Natural killer cell (primary cell): ENCODE measurements around the gene FADD. TPM values are rescaled to one million over a fixed set of nuclear protein-coding genes. Genes with fewer than 3 reads are reported as not detected.

Experiments used
- ATAC-seq, 3 donors: fragments of 150-1000 bp in 2 of 3; fragments of 200-7000 bp in 1 of 3; cut with Tn5 transposase; 1 replicate in 1 of 3; 2 replicates in 2 of 3; pipeline ENCODE4 v1.10.0; 2021; ENCODE audit warnings: mild to moderate bottlenecking in 2 of 3, moderate library complexity in 2 of 3
- DNase-seq, 2 donors: peaks; one replicate each; pipeline versions ENCODE4 v3.0.0 to v3.0.0-alpha.2; 2013 to 2021; ENCODE audit warnings: mixed read lengths in 1 of 2
- H3K27ac ChIP-seq: one replicate; pipeline ENCODE4 v1.5.1; 2013; ENCODE audit warnings: mild to moderate bottlenecking, low read length
- H3K27me3 ChIP-seq: one replicate; pipeline ENCODE4 v1.6.1; 2013; ENCODE audit warnings: low read length; ENCODE audit not compliant: control insufficient read depth, insufficient read depth
- H3K36me3 ChIP-seq: one replicate; pipeline ENCODE4 v1.6.1; 2013; ENCODE audit warnings: low read length; ENCODE audit not compliant: control insufficient read depth, insufficient read depth
- H3K4me1 ChIP-seq: one replicate; pipeline ENCODE4 v1.6.1; 2013; ENCODE audit warnings: low read length; ENCODE audit not compliant: control insufficient read depth, insufficient read depth
- H3K4me3 ChIP-seq: one replicate; pipeline ENCODE4 v1.5.1; 2013; ENCODE audit warnings: low read length
- H3K9me3 ChIP-seq: one replicate; pipeline ENCODE4 v1.6.1; 2013; ENCODE audit warnings: low read length; ENCODE audit not compliant: control insufficient read depth, insufficient read depth
- H3K27ac Mint-ChIP-seq, 2 donors: one replicate each; pipeline ENCODE4 v1.8.0; 2022; ENCODE audit warnings: mild to moderate bottlenecking in 2 of 2, mixed read lengths in 2 of 2, moderate library complexity in 1 of 2
- H3K27me3 Mint-ChIP-seq, 2 donors: one replicate each; pipeline ENCODE4 v1.8.0; 2022; ENCODE audit warnings: low read depth in 2 of 2, mixed read lengths in 2 of 2
- H3K36me3 Mint-ChIP-seq: one replicate; pipeline ENCODE4 v1.8.0; 2022; ENCODE audit warnings: mixed read lengths
- H3K4me1 Mint-ChIP-seq, 2 donors: one replicate each; pipeline ENCODE4 v1.8.0; 2022; ENCODE audit warnings: mixed read lengths in 2 of 2
- H3K4me3 Mint-ChIP-seq: one replicate; pipeline ENCODE4 v1.8.0; 2022; ENCODE audit warnings: mild to moderate bottlenecking, moderate library complexity, mixed read lengths
- H3K9me3 Mint-ChIP-seq, 2 donors: one replicate each; pipeline ENCODE4 v1.8.0; 2022; ENCODE audit warnings: mixed read lengths in 2 of 2
- WGBS: methylation state at CpG from one replicate; pipeline ENCODE4 v1.1.7; 2013; ENCODE audit warnings: missing lambda C conversion rate; ENCODE audit not compliant: insufficient coverage; 5-methylcytosine and 5-hydroxymethylcytosine counted together
- intact Hi-C: fragments of 100-400 bp; cut with micrococcal nuclease; formaldehyde crosslinking; loops from one replicate; pipeline ENCODE4 v1.14.2; 2022
- total RNA-seq, 4 donors: library from RNA; stranded (reverse); fragments of 120-200 nt in 1 of 4; gene quantifications; one replicate each; pipeline versions ENCODE4 v1.2.3 to v1.2.4, GENCODE V29; 2013 to 2022
- TF ChIP-seq, protein P1 (sequence below): fragments of 200-600 bp; IDR thresholded peaks from one replicate; pipeline ENCODE4 v1.8.0; 2022; ENCODE audit warnings: antibody characterized with exemption

The FADD gene
- total RNA-seq, 3 donors from 2014 or later (not counting 1 experiment from before 2014, with no cell fraction given) = 7.8 to 9.2 (median 9.0) TPM

DNA sequence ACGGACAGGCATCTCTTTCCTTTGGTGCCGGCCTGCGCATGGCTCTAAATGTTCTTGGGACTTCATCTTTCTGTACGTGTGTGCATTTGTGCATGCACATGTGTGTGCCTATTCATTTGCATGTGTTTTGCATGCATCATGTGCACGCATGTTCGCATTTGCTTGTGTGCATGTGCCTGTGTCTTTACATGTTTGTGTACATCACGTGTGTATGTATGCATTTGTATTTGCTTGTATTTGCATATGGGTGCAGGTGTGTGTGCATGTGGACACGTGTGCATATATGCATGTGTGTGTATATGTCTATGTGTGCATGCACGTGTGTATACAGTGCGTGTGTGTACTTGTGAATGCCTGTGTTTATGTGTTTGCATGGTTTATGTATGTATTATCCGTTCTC lies 13.5 kb upstream of the FADD start:
- peaks cover 5% of the 10 kb centered on the region for H3K27me3 ChIP-seq
- H3K4me3 ChIP-seq = no peak overlapping the region
- no peaks in the 10 kb centered on the region for H3K36me3 ChIP-seq
- intact Hi-C loops = no loop called here
- Mint-ChIP-seq H3K4me1 (peaks cover 5 to 9% of the 10 kb centered on the region in 2 donors), H3K27me3 (peaks cover 0 to 2% of the 10 kb centered on the region in 2 donors), H3K36me3 (no peaks in the 10 kb centered on the region), H3K9me3 (no peaks in the 10 kb centered on the region), H3K27ac (no peak overlapping the region), H3K4me3 (no peak overlapping the region)
- H3K9me3 ChIP-seq = no peaks in the 10 kb centered on the region
- H3K4me1 ChIP-seq = peaks cover 4% of the 10 kb centered on the region
- TF ChIP-seq, protein P1, sequence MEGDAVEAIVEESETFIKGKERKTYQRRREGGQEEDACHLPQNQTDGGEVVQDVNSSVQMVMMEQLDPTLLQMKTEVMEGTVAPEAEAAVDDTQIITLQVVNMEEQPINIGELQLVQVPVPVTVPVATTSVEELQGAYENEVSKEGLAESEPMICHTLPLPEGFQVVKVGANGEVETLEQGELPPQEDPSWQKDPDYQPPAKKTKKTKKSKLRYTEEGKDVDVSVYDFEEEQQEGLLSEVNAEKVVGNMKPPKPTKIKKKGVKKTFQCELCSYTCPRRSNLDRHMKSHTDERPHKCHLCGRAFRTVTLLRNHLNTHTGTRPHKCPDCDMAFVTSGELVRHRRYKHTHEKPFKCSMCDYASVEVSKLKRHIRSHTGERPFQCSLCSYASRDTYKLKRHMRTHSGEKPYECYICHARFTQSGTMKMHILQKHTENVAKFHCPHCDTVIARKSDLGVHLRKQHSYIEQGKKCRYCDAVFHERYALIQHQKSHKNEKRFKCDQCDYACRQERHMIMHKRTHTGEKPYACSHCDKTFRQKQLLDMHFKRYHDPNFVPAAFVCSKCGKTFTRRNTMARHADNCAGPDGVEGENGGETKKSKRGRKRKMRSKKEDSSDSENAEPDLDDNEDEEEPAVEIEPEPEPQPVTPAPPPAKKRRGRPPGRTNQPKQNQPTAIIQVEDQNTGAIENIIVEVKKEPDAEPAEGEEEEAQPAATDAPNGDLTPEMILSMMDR = no peak
- H3K27ac ChIP-seq = no peak overlapping the region
- WGBS = 87% methylated on average over 11 of the region's 11 CpGs
- DNase-seq = no peak
- no peak for ATAC-seq

DNA sequence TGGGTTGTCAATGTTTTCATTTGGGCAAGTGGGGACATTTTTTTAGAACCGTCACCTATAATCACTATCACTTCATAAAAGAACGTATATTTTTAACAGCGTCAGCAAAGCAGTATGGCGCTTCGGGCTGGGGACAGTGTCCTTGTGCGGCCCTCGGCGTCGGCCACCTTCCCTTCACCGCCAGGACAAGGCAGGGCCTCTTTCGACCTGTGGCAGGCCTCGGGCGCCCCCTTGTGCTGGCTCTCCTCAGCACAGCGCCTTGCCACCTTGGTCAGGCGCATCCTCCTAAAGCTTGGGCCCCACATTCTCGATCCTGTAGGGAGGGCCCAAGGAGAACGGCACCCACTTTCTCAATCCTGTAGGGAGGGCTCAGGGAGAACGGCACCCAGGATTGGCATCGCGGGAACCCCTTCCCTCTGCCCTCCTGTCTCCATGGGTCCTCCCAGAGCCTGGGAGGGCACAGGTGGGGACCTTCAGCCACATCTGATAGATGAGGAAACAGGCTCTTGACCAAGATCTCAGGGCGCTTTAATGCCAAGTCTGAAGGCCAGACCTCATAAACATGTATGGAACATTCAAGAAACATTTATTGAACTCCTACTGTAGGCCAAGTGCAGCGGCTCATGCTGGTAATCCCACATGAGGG lies 11.5 kb upstream of the FADD start:
- peaks cover 4% of the 10 kb centered on the region for H3K4me1 ChIP-seq
- H3K27ac Mint-ChIP-seq = no peak overlapping the region
- DNase-seq (peak; percentile 36 to 61), ATAC-seq (peak; percentile 47 to 77 (median 71))
- H3K9me3 Mint-ChIP-seq = no peaks in the 10 kb centered on the region
- H3K4me3 ChIP-seq = no peak overlapping the region
- H3K4me1 Mint-ChIP-seq = peaks cover 5 to 9% of the 10 kb centered on the region in 2 donors
- intact Hi-C loops = no loop called here
- H3K9me3 ChIP-seq = no peaks in the 10 kb centered on the region
- no peaks in the 10 kb centered on the region for H3K36me3 Mint-ChIP-seq
- H3K27me3 ChIP-seq = peaks cover 5% of the 10 kb centered on the region
- 19% methylated on average over 22 of the region's 22 CpGs for WGBS
- TF ChIP-seq, protein P1 = peak; percentile 43
- peaks cover 0 to 6% of the 10 kb centered on the region in 2 donors for H3K27me3 Mint-ChIP-seq
- no peak overlapping the region for H3K27ac ChIP-seq
- no peaks in the 10 kb centered on the region for H3K36me3 ChIP-seq
- no peak overlapping the region for H3K4me3 Mint-ChIP-seq

DNA sequence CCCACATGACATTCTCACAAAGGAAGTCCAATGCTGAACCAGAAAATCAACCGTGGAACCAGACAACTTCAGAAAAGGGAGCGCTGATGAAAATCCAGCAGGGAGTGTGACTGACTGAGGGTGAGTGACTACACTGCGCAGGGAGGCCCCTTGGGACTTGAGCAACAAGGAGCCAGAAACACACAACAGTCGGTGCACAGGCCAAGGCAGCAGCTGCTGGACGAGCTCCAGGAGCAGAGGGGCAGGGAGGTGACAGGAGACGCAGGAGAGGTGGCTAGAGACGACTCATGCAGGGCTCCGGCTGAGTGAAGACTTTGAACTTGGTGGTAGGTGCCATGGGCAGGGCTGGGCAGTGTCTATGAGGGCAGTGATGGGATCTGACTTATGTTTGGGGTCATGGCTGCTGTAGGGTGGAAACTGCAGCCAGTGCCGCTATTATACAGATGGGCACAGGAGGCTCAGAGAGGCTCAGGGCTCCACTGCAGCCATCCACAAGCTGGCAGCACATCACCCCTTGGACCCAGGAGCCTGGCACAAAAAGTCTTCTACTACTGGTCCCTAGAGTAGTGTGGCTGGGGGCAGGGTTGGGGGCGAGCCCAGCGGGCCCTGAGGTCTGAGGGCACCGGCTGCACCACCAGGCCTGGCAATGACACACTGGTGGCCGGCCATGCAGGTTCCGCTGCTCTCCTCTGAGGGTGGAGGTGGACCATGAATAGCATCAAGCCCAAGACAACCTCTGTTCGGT lies 10.3 kb upstream of the FADD start:
- Mint-ChIP-seq H3K4me3 (no peak overlapping the region), H3K27me3 (peaks cover 0 to 6% of the 10 kb centered on the region in 2 donors), H3K4me1 (peaks cover 5 to 9% of the 10 kb centered on the region in 2 donors), H3K9me3 (no peaks in the 10 kb centered on the region), H3K36me3 (no peaks in the 10 kb centered on the region), H3K27ac (no peak overlapping the region)
- ATAC-seq (no peak), DNase-seq (no peak)
- TF ChIP-seq, protein P1 = no peak
- H3K4me3 ChIP-seq = no peak overlapping the region
- intact Hi-C loops = no loop called here
- no peaks in the 10 kb centered on the region for H3K36me3 ChIP-seq
- WGBS = 92% methylated on average over 15 of the region's 15 CpGs
- H3K27me3 ChIP-seq = peaks cover 5% of the 10 kb centered on the region
- H3K9me3 ChIP-seq = no peaks in the 10 kb centered on the region
- no peak overlapping the region for H3K27ac ChIP-seq
- H3K4me1 ChIP-seq = peaks cover 4% of the 10 kb centered on the region
